GM20431 (cell line): ENCODE data around the gene TMEM255B.
"Not testable (repeated sequence)": the region's sequence is repeated elsewhere in the genome, so short reads cannot be mapped to it uniquely, and the experiment has no call there.

Experiments
- in situ Hi-C: fragments of 300-500 bp; cut with MseI, MboI; formaldehyde crosslinking; loops from one replicate; pipeline ENCODE4 v1.15.0; 2020; ENCODE audit warnings: low sequenced_read_pairs; ENCODE audit not compliant: unreplicated experiment

Gene TMEM255B

DNA sequence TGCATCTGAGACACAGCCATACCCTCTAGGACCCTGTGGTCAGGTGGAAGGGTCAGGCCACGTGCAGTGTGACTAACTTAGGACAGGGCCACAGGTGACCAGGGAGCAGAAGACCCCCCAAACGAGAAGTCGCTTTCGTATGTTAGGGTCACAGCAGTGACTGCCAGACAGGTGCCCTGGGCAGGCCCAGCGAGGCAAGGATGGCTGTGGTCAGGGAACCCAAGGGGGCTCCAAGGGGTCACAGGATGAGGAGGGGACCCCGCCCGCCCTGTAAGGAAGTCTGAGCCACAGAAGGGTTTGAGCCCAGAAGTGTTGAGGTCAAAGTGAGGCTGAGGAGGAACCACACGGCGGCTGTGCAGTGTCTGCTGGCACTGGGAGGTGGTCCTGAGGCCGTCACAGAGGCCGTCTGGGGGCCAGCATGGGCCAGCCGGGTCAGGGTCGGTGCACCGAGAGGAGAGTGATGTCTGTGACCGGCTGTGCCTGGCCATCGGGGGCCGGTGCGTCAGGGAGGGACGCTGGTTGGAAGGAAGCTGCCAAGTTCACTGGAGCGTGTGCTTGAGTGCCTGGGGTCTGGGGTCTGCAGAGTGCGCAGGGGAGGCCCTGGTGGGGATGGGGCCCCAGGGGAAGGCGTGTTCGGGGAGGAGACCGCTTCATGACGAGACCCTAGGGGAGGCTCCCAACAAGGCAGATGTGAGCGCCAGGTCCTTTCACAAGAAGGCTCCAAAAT, 24.8 kb upstream of the TMEM255B start:
- in situ Hi-C loops = no loop called here

DNA sequence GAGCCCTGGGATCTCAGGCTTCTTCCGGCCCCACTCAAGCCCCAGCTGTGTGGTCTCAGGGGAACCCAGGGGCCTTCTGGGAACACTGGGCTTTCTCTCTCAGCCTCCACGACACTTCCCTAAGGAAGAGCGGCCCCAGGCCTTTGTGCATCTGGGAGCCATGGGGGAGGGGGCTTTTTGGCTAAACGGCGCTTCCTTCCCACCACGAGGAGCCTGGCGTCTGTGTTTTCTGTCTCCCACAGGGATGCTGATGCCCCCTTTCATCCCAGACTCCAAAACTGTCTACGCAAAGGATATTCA, 24.2 kb upstream of the TMEM255B start:
- in situ Hi-C loops = no loop called here

DNA sequence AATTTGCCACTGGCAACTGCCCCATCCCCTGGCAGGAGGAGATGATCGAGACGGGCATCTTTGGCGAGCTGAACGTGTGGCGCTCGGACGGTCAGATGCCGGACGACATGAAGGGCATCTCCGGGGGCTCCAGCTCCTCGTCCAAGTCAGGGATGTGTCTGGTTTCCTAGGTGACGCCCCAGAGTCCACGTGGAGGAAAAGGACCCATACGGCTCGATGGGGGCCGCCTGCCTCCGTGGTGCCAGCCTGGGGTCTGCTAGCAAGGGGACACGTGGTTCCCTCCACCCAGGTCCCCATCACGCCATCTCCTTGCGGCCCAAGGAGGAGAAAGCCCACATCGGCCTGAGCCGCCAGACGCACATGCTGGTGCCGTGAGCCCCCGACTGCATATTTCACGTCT, 23.8 kb upstream of the TMEM255B start:
- in situ Hi-C loops = no loop called here

DNA sequence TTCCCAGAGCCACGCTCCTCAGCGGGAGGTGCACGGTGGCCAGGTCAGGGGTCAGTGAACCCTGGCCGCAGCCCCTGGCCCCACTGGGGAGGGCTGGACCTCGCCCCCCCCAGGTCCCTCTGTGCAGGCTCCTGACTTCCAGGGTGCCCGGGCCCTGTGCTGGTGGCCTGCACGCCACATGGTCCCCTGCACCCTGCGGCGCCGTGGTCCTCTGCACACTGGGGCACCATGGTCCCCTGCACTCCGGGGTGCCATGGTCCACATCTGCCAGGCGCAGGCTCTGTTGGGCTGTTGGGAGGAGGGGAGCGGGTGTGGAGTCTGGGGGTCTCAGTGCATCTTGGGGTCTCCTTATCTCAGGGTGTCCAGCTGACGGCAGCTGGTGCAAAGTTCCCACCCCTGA, 23.3 kb upstream of the TMEM255B start:
- in situ Hi-C loops = no loop called here

DNA sequence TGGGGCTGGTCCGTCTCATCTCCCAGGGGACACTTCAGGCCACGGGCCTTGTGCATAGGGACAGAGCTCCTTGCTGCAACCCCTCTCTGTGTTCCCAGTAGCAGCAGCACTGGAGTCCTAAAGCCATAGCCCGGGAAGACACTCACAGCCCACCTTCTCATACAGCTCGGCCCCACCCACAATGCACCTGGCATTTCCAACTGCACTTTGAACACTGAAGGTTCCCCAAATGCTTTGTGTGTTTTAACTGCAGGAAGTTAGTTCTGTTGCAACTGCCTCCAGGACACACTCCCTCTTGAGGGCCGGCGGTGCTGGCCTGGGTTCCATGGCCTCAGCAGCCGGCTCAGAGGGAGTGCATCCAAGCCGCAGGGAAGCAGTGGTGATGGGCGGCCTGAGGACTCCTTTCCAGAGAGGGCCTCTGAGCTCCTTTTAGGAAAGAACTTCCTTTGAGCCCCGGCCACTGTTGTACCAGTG, 22.7 kb upstream of the TMEM255B start:
- in situ Hi-C loops = no loop called here

DNA sequence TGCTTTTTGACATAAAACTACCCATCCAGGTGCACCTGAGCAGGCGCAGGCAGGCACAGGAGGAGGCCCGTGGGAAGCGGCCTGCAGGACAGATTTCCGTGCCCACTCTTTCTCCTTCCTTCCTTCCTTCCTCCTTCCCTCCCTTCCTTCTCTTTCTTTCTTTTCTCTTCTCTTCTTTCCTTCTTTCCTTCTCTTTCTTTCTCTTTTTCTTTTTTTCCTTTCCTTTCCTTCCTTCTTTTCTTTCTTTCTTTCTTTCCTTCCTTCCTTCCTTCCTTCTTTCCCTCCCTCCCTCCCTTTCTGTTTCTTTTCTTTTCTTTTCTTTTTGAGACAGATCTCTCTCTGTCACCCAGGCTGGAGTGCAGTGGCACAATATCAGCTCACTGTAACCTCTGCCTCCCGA, 21.2 kb upstream of the TMEM255B start:
- in situ Hi-C loops = no loop called here

DNA sequence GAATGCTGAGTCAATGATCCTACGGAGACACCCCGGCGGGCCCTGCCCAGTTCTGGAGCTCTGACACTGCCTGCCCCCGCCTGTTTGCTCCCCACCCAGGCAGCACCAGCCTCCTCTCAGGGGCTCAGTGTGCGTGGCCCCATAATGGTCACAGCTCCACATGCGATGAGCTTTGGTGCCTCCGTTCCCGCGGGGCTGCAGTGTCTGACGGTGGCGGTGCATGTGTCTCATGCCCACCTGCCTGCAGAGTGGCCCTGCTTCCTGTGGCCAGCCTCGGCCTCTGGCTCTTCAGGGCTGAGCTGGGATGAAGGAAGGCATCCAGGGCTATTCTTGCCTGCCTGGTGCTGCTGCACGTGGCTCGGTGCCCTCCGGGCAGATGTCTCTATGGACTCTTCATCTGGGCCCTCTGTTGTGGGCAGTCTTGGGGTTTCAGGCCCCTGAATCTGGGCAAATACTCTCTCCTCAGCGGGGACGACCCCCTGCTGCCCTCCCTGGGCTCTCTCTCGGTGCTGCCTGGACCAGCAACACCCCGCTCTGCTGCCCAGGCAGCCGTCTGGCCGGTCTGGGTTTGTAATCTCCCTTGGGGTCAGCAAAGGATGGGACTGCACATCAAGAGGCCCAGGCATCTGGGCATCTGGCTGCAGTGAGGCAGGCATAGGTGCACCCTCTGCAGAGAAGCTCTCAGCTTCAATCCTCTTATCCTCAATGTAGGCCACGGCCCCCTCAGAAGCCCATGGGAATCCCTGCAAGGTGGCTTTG, 19.3 kb upstream of the TMEM255B start:
- in situ Hi-C loops = no loop called here

DNA sequence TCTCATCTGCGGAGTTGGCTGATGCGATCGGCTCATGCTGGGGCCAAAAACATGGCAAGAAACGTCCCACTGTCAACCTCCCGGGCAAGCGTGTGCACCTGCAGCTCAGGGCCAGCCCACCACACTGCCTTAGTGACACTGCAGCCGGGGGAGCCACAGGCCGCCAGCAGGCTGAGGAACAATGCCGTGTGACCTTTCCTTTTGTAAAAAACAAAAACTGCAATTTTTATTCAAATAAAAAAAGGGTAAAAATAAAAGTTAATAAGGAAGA, 18.8 kb upstream of the TMEM255B start:
- in situ Hi-C loops = no loop called here

DNA sequence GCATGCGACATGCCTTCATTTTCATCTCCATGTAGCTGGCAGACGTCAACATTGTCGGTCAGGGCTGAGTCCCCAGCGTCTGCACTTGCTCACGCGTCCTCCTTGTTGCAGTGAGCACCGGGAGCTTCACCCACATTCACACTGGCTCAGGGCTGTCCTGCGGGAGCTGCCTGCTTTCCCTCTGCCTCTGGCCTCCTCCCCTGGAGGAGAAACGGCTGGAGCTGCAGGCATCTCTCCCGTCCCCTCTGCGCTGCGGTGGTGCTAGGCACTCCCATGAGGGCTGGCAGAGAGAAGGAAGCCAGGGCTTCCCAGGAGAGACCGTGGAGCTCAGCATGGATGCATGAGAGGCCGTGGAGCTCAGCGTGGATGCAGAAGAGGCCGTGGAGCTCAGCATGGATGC, 18.4 kb upstream of the TMEM255B start:
- in situ Hi-C loops = no loop called here

DNA sequence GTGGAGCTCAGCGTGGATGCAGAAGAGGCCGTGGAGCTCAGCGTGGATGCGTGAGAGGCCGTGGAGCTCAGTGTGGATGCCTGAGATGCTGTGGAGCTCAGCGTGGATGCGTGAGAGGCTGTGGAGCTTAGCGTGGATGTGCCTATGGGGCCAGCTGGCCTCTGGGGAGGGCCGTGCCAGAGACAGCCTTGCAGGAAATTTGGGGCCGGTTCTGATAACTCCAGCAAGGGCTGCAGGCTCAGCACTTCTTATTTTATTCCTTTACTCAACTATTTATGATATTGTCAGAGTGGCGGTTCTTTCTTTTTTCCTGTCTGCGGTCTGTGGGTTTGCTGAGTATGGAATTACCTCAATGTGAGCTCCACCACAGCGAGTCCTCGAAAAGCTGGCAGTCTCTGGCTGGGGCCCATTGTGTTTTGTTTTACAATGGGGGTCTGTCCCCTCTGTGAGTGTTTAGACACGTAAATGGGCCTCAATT, 17.8 kb upstream of the TMEM255B start:
- in situ Hi-C loops = no loop called here

DNA sequence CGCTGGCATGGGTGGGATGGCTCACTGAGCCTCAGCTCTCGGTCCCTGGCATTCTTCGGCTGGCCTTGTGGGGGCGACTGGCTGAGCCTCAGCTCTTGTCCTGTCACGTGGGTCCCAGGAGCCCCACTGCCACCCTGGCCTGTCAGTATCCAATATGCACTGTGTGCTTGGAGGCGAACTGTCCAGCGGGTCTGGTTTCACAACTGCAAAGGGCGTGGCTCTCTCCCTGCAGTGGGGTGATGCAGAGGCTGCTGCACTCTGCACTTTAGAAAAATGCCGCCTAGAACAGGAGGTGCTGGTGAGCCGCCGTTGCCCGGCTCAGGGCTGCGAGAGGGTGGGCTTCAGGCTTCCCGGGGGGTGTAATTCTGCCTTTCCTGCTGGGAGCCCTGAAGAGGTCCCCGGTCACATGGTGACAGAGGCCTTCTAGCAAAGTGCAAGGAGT, 17.0 kb upstream of the TMEM255B start:
- in situ Hi-C loops = no loop called here

DNA sequence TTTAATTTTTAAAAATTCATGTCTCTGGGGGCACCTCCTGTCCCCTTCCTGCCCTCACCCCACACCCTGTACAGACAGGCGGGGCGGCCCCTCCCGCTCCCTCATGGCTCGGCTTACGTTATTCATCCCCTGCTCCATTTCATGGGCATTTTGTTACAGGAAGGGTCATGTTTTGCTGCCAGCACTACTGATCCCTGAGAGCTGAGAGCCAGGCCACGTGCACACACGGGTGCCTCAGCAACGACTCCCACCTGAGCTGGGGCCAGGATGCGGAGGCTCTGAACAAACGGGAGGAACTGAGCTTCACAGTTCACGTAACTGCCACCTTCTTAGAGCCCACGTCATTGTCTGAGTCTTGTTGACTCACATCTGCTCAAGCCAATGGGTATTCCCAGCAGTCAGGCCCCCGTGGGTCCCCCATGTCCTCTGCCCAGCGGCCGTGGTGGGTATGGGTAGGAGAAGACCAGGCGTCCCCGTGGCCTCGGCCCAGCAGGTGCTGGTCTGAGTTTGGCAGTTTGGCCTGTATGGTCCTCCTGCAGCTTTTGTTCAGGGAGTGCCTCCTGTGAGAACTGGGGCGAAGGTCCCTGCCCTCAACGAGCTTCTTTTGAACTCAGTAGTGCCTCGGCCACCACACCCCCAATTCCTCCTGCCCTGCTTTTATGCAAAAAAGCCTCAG, 16.4 kb upstream of the TMEM255B start:
- in situ Hi-C loops = no loop called here

DNA sequence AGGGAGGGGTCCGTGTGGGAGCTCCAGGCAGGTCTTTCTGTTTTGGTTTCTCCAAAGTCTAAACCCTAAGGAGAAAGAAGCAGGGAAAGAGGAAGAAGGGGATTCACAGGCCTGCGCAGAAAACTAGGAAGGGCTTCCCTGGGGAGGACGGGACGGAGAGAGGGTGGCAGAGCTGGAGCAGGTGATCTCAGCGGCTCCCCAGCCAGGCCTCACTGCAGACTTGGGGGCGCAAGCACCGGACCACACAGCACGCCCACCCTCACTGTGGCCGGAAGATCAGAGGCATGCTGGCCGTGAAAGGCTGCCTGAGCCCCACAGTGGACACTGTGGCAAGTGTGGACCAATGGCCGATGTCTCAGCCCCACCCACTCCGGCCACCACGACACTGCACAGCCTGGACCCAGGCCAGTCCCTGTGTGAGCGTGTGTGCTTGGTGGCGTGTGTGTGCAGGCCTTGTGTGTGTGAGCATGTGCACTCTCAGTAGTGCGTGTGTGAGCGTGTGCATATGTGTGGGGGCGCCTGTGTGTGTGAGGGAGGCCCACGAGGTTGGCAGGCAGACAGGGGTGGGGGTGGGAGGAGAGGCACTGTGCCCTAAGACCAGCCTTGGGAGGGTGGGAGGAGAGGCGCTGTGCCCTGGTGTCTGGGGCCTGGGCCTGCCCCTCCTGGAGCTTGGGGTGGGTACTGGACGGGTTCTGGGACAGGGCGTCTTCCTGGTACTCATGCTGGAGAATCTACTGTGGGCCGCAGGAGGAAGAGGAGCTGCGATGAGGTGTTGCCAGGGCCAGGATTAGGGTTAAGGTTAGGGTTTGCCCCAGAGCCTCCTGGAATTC, 15.4 kb upstream of the TMEM255B start:
- in situ Hi-C loops = no loop called here

DNA sequence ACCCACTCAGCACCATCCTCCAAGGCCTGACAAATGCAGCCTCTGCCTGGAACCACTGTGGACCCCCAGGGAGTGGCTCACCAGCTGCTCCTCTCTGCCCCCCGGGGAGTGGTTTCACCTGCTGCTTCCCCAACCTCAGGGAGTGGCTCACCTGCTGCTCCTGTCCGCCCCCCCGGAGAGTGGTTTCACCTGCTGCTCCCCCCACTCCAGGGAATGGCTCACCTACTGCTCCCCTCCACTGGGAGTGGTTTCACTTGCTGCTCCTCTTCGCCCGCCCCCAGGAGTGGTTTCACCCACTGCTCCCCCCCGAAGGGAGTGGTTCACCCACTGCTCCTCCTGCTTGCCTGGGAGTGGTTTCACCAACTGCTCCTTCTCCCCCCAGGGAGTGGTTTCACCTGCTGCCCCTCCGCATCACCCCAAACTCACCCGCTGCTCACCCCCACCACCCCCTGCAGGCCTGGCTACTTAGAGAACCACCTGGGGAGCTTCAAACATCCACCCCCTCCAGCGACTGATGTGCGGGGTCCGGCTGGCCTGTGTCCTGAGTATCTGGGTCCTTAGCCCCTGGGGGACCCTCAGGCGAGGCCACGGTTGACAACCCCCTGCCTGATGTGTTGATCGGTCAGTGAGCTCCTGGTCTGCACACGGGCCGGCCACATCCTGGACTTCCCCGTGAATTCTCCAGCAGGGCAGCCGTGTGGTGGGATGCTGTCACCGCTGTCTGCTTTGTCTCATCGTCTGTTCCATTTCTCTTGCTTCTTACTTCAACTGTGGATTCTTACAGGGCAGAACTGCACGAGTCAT, 14.6 kb upstream of the TMEM255B start:
- in situ Hi-C loops = no loop called here

DNA sequence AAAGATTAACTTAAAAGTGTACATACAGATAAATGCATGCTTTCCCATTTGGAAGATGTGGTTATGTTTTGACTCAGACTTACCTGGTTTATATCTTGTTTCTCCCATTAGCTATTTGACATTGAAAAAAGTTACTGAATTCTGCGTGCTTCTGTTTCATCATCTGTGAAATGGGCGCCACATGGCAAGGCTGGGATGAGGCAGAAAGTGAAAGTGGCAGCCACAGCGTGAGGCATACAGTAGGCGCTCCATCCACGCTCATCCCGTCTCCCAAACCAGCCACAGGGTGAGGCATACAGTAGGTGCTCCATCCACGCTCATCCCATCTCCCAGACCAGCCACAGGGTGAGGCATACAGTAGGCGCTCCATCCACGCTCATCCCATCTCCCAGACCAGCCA, 14.0 kb upstream of the TMEM255B start:
- in situ Hi-C loops = no loop called here

DNA sequence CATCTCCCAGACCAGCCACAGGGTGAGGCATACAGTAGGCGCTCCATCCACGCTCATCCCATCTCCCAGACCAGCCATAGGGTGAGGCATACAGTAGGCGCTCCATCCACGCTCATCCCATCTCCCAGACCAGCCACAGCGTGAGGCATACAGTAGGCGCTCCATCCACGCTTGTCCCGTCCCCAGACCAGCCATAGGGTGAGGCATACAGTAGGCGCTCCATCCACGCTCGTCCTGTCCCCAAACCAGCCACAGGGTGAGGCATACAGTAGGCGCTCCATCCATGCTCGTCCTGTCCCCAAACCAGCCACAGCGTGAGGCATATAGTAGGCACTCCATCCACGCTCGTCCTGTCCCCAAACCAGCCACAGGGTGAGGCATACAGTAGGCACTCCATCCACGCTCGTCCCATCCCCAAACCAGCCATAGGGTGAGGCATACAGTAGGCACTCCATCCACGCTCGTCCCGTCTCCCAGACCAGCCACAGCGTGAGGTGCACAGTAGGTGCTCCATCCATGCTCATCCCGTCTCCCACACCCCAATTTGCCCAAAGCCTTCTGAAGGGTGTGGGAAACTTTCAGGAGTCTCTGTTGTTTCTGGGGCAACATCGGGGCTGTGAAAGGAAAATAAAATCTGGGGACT, 13.4 kb upstream of the TMEM255B start:
- in situ Hi-C loops = not testable (repeated sequence)

DNA sequence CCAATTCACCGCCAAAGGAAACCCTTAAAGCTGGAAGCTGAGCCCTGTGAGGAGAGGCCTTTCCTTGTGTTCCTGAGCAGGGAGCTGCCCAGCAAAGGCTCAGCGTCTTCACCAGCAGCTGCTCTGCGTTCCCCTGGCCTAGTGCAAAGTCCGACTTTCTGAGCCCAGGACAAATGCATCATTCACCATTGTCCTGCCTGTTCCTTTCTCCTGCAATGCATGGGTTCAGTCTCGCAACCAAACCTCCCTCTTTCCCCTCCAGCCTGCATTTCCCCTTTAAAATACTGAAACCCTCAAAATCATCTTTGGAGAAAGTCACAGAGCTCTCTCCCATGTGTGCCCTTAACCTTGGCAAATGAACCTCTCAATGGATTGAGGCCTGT, 12.9 kb upstream of the TMEM255B start:
- in situ Hi-C loops = no loop called here

DNA sequence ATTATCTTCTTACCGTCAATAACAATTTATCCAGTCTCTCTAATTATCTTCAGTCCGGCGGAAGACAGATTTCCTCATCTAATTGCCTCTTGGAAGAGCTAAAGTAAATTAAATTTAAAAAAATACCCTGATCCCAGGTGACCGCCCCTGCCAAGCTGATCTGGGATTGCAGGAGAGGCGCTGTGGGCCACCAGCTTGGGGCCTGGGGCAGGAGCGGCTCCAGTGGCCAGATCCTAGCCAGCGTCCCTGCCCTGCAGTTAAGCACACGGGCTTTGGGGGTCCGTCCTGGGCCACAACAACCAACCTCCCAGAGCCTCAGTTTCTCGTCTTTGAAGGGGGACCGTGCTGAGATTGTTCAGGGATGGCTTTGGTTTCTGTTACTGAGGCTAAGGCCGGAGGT, 12.4 kb upstream of the TMEM255B start:
- in situ Hi-C loops = no loop called here

DNA sequence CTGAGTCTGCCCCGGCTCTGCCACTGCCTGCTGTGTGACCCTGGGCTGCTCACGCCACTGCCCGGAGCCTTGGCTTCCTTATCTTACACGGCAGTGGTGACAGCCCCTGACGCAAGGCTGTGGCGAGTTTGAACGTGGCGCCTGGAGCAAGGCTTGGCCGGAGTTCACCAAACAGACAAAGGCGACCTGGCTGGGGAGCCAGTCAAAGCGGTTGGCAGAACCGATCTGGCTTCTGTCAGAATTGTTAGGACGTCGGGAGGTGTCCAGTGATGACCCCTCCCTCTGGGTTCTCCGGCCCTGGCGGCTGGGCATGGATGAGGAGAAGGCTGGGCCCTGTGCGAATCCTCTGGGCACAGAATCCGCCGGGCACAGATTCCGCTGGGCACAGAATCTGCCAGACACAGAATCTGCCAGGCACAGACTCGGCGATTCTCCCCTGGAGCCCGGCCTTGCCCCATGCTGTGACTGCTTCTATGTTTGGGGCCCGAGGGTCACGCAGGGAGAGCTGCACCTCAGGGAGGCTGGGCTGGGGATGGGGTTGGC, 11.7 kb upstream of the TMEM255B start:
- in situ Hi-C loops = no loop called here
